ENCODE measurements around the gene OR52R1. TPM values are rescaled to one million over a fixed set of nuclear protein-coding genes. Genes with fewer than 3 reads are reported as not detected.

OR52R1 gene
- total and polyA plus RNA-seq, 10 of the 15 experiments (the other 5 are each of a cell fraction or from before 2014, with no cell fraction given), result not detected

DNA sequence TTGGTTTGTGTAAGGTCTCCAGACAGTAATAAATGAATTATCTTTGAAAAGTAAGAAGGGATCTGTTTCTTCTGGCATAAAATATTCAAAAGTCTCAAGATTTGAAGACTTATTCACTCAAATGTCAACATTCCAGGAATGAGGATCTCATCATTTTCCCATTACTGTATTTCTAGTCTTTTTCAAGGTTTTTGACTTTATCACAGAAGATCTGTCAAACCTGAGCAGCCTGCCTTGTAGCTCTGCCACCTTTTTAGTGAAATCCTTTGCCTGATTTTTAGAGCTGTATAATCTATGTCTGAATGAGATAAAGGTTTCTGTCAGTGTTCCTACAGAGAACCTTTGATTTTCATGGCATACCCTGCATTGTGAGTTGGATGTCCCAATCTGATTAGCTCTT lies 21.0 kb upstream of the OR52R1 start:
- RAD21 ChIA-PET (ENCODE audit: unreplicated experiment), result interaction anchor here (2.6 kb wide), 1 partner anchor 188 kb away, joined by 21 read pairs; the partner anchor contains the start of gene OR51D1
- Histone ChIP-seq H3K4me1 (ENCODE audit: control insufficient read depth, insufficient read depth, low read length) (no peaks in the 10 kb centered on the region), H4K20me1 (ENCODE audit: control insufficient read depth, insufficient read depth) (no peaks in the 10 kb centered on the region), H3K4me3 (no peak overlapping the region), H2AFZ (ENCODE audit: control insufficient read depth, low read depth, low read length) (no peak overlapping the region), H3K4me2 (ENCODE audit: control insufficient read depth, insufficient read depth) (no peak overlapping the region), H3K27ac (ENCODE audit: control insufficient read depth, insufficient read depth) (no peak overlapping the region), H3K9me3 (replicated peaks; ENCODE audit: control insufficient read depth, insufficient read depth, low read length) (no peaks in the 10 kb centered on the region), H3K27me3 (replicated peaks in 1 of 2; ENCODE audit: control insufficient read depth in 2 of 2, insufficient read depth in 2 of 2, low read length in 1 of 2) (no peaks in the 10 kb centered on the region), H3K9ac (ENCODE audit: control insufficient read depth, insufficient read depth, low read length) (no peak overlapping the region), H3K79me2 (ENCODE audit: control insufficient read depth, insufficient read depth, low read length) (no peaks in the 10 kb centered on the region), H3K36me3 (ENCODE audit: control insufficient read depth in 2 of 2, insufficient read depth in 2 of 2, low read length in 1 of 2) (no peaks in the 10 kb centered on the region)
- ATAC-seq, result no peak
- no TSS peak for BruUV-seq (replicated peaks)
- SMC1A ChIA-PET (ENCODE audit: uncharacterized antibody, unreplicated experiment), result interaction anchor here (1.0 to 1.7 kb wide), 2 partner anchors 10 to 173 kb away, joined by 3 to 4 read pairs; no protein-coding TSS in a partner anchor
- POLR2A ChIA-PET, result no interaction called here
- in situ Hi-C loops (cut with MboI), result loop anchor here (5.0 kb wide), 1 partner anchor 188 kb away; the partner anchor contains the start of gene OR51D1
- CTCF ChIA-PET, result interaction anchor here (1.1 to 2.2 kb wide), 2 partner anchors 39 to 188 kb away, joined by 3 to 24 read pairs; partner anchors contain the start of gene OR51D1
- TF ChIP-seq, protein P1, sequence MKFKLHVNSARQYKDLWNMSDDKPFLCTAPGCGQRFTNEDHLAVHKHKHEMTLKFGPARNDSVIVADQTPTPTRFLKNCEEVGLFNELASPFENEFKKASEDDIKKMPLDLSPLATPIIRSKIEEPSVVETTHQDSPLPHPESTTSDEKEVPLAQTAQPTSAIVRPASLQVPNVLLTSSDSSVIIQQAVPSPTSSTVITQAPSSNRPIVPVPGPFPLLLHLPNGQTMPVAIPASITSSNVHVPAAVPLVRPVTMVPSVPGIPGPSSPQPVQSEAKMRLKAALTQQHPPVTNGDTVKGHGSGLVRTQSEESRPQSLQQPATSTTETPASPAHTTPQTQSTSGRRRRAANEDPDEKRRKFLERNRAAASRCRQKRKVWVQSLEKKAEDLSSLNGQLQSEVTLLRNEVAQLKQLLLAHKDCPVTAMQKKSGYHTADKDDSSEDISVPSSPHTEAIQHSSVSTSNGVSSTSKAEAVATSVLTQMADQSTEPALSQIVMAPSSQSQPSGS (IDR thresholded peaks at IDR 0.05; ENCODE audit: low read length), result no peak
- TF ChIP-seq GABPA (IDR thresholded peaks at IDR 0.05; ENCODE audit: low read depth) (no peak), NRF1 (conservative IDR thresholded peaks at IDR 0.05; ENCODE audit: low read depth, low read length) (no peak), HDAC6 (IDR thresholded peaks at IDR 0.05; ENCODE audit: unreplicated experiment) (no peak), IRF4 (IDR thresholded peaks at IDR 0.05; ENCODE audit: low read depth, low read length) (no peak), KDM1A (IDR thresholded peaks at IDR 0.05; ENCODE audit: borderline replicate concordance) (no peak), MEF2B (IDR thresholded peaks at IDR 0.05; ENCODE audit: partially characterized antibody, poor library complexity, severe bottlenecking) (no peak), ZNF217 (IDR thresholded peaks at IDR 0.05) (no peak), FOXM1 (IDR thresholded peaks at IDR 0.05; ENCODE audit: low read depth, low read length) (no peak)
- TF ChIP-seq, protein P2, sequence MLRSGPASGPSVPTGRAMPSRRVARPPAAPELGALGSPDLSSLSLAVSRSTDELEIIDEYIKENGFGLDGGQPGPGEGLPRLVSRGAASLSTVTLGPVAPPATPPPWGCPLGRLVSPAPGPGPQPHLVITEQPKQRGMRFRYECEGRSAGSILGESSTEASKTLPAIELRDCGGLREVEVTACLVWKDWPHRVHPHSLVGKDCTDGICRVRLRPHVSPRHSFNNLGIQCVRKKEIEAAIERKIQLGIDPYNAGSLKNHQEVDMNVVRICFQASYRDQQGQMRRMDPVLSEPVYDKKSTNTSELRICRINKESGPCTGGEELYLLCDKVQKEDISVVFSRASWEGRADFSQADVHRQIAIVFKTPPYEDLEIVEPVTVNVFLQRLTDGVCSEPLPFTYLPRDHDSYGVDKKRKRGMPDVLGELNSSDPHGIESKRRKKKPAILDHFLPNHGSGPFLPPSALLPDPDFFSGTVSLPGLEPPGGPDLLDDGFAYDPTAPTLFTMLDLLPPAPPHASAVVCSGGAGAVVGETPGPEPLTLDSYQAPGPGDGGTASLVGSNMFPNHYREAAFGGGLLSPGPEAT (IDR thresholded peaks at IDR 0.05; ENCODE audit: low read depth), result no peak
- TF ChIP-seq, protein P3, sequence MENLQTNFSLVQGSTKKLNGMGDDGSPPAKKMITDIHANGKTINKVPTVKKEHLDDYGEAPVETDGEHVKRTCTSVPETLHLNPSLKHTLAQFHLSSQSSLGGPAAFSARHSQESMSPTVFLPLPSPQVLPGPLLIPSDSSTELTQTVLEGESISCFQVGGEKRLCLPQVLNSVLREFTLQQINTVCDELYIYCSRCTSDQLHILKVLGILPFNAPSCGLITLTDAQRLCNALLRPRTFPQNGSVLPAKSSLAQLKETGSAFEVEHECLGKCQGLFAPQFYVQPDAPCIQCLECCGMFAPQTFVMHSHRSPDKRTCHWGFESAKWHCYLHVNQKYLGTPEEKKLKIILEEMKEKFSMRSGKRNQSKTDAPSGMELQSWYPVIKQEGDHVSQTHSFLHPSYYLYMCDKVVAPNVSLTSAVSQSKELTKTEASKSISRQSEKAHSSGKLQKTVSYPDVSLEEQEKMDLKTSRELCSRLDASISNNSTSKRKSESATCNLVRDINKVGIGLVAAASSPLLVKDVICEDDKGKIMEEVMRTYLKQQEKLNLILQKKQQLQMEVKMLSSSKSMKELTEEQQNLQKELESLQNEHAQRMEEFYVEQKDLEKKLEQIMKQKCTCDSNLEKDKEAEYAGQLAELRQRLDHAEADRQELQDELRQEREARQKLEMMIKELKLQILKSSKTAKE (IDR thresholded peaks at IDR 0.05; ENCODE audit: low read depth, poor library complexity, severe bottlenecking), result no peak
- TF ChIP-seq, protein P4, sequence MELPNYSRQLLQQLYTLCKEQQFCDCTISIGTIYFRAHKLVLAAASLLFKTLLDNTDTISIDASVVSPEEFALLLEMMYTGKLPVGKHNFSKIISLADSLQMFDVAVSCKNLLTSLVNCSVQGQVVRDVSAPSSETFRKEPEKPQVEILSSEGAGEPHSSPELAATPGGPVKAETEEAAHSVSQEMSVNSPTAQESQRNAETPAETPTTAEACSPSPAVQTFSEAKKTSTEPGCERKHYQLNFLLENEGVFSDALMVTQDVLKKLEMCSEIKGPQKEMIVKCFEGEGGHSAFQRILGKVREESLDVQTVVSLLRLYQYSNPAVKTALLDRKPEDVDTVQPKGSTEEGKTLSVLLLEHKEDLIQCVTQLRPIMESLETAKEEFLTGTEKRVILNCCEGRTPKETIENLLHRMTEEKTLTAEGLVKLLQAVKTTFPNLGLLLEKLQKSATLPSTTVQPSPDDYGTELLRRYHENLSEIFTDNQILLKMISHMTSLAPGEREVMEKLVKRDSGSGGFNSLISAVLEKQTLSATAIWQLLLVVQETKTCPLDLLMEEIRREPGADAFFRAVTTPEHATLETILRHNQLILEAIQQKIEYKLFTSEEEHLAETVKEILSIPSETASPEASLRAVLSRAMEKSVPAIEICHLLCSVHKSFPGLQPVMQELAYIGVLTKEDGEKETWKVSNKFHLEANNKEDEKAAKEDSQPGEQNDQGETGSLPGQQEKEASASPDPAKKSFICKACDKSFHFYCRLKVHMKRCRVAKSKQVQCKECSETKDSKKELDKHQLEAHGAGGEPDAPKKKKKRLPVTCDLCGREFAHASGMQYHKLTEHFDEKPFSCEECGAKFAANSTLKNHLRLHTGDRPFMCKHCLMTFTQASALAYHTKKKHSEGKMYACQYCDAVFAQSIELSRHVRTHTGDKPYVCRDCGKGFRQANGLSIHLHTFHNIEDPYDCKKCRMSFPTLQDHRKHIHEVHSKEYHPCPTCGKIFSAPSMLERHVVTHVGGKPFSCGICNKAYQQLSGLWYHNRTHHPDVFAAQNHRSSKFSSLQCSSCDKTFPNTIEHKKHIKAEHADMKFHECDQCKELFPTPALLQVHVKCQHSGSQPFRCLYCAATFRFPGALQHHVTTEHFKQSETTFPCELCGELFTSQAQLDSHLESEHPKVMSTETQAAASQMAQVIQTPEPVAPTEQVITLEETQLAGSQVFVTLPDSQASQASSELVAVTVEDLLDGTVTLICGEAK (IDR thresholded peaks at IDR 0.05; ENCODE audit: borderline replicate concordance), result no peak
- DNase-seq (ENCODE audit: low read depth, low spot score), result no peak
- intact Hi-C loops (cut with micrococcal nuclease; ENCODE audit: unreplicated experiment), result no loop called here
- FAIRE-seq, result no peak
